ENCODE results near the gene CDKN1B. TPM values are rescaled to one million over a fixed set of nuclear protein-coding genes. Genes with fewer than 3 reads are reported as not detected.

Gene CDKN1B
- total and polyA plus RNA-seq, 2 experiments from 2014 or later, result 9.3 to 27.9 TPM

- TF ChIP-seq CREB1 (CRISPR knock-in tag; IDR thresholded peaks at IDR 0.05; ENCODE audit: low read depth), result no peak
- no peak for TF ChIP-seq STAT1 (IDR thresholded peaks at IDR 0.05; ENCODE audit: unreplicated experiment)
- no peak for TF ChIP-seq EZH2phosphoT487 (IDR thresholded peaks at IDR 0.05; ENCODE audit: unreplicated experiment)
Observed at GRCh38 chr12:12733118-12733517, 15.9 kb downstream of the CDKN1B start (continued).

DNA sequence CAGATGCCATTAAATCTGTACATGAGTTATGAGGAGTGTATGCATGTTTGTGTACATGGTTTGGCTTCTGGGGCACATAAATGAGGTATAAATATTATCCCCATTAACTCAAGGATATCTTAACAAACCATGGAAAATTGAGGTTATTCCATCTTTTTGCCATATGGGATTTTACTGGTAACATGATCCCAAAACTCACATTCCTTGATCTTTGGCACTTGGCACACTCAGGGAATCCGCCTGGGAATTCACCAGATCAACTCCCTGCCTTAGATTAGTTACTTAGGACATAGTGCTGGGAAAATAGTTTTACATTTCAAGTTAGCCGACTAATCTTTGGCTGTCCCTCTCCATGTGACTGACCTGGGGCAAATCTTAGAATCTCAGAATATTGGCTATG, 16.9 kb downstream of the CDKN1B start:
- no peak overlapping the region for H3K4me3 Mint-ChIP-seq
- no peak overlapping the region for H3K27ac Mint-ChIP-seq
- Histone ChIP-seq H3K4me1 (ENCODE audit: insufficient read depth) (no peaks in the 10 kb centered on the region), H4K20me1 (replicated peaks; ENCODE audit: insufficient read depth) (no peaks in the 10 kb centered on the region), H2AFZ (no peak overlapping the region), H3K9me2 (ENCODE audit: insufficient read depth) (no peaks in the 10 kb centered on the region), H3K4me2 (no peak overlapping the region), H3F3A (replicated peaks; ENCODE audit: low read depth) (0 out of 2 replicates have a peak, but pooled peaks cover 4% of the 10 kb centered on the region), H3K27me3 (ENCODE audit: insufficient read depth) (no peaks in the 10 kb centered on the region), H3K79me2 (replicated peaks; ENCODE audit: insufficient read depth) (no peaks in the 10 kb centered on the region), H3K36me3 (ENCODE audit: insufficient read depth) (no peaks in the 10 kb centered on the region), H3K4me3 (no peak overlapping the region), H3K27ac (ENCODE audit: low read depth) (no peak overlapping the region)
- no peaks in the 10 kb centered on the region; the same call in 2 of the 3 replicates for H3K36me3 Mint-ChIP-seq (ENCODE audit: low read depth)
- peaks cover 5% of the 10 kb centered on the region for H3K27me3 Mint-ChIP-seq (ENCODE audit: insufficient read depth, low read depth, poor library complexity)
- TF ChIP-seq ZNF114 (CRISPR knock-in tag; IDR thresholded peaks at IDR 0.05), result no peak
- no peak for TF ChIP-seq CREB1 (CRISPR knock-in tag; IDR thresholded peaks at IDR 0.05; ENCODE audit: low read depth)
- TF ChIP-seq STAT1 (IDR thresholded peaks at IDR 0.05; ENCODE audit: unreplicated experiment), result no peak
- no peak for ATAC-seq
- peaks cover 17% of the 10 kb centered on the region for H3K4me1 Mint-ChIP-seq
- no peaks in the 10 kb centered on the region for H3K9me3 Mint-ChIP-seq
- DNase-seq (ENCODE audit: low spot score), result no peak

DNA sequence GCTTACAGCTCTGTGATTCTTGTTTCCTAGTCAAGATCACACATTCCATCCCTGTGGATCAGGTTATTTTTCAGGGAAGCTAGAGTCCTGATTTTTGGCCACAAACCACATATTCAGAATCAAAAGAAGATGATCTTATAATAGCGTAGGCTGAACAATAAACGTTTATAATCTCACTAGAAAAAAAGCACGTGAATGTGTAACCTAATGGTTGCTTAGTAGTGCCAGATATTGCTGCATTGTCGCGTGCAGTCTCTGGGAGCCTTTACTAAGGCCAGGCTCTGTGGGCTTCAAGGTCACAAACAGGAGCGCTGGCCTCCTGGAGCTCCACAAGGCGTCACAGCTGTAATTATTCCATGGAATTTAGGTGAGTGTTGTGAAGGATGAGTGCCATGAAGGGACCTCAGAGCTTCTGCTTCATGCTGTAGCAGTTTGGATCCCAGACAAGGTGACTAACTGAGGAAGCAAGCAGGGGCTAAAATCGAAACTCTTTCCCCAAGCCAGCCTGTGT, 17.4 kb downstream of the CDKN1B start:
- Histone ChIP-seq H3K4me3 (no peak overlapping the region), H3K27me3 (ENCODE audit: insufficient read depth) (no peaks in the 10 kb centered on the region), H3F3A (replicated peaks; ENCODE audit: low read depth) (0 out of 2 replicates have a peak, but pooled peaks cover 4% of the 10 kb centered on the region), H2AFZ (no peak overlapping the region; the same call in 1 of the 2 replicates), H3K36me3 (ENCODE audit: insufficient read depth) (no peaks in the 10 kb centered on the region), H3K4me1 (ENCODE audit: insufficient read depth) (no peaks in the 10 kb centered on the region), H4K20me1 (replicated peaks; ENCODE audit: insufficient read depth) (no peaks in the 10 kb centered on the region), H3K27ac (ENCODE audit: low read depth) (no peak overlapping the region), H3K4me2 (no peak overlapping the region), H3K79me2 (replicated peaks; ENCODE audit: insufficient read depth) (no peaks in the 10 kb centered on the region), H3K9me2 (ENCODE audit: insufficient read depth) (no peaks in the 10 kb centered on the region)
- Mint-ChIP-seq H3K27me3 (ENCODE audit: insufficient read depth, low read depth, poor library complexity) (peaks cover 4% of the 10 kb centered on the region), H3K4me3 (no peak overlapping the region), H3K36me3 (ENCODE audit: low read depth) (no peaks in the 10 kb centered on the region; the same call in 2 of the 3 replicates), H3K4me1 (peaks cover 17% of the 10 kb centered on the region), H3K9me3 (no peaks in the 10 kb centered on the region), H3K27ac (no peak overlapping the region)
- peak; percentile 27; the same call in 2 of the 3 replicates for ATAC-seq
- TF ChIP-seq ZNF331 (CRISPR knock-in tag; IDR thresholded peaks at IDR 0.05; ENCODE audit: low read depth) (no peak), NANOG (IDR thresholded peaks at IDR 0.05; ENCODE audit: borderline replicate concordance) (no peak), STAT1 (IDR thresholded peaks at IDR 0.05; ENCODE audit: unreplicated experiment) (no peak), EZH2phosphoT487 (IDR thresholded peaks at IDR 0.05; ENCODE audit: unreplicated experiment) (no peak), EZH2 (IDR thresholded peaks at IDR 0.05; ENCODE audit: low read depth, unreplicated experiment) (no peak), CREB1 (CRISPR knock-in tag; IDR thresholded peaks at IDR 0.05; ENCODE audit: low read depth) (no peak), POLR2AphosphoS5 (IDR thresholded peaks at IDR 0.05; ENCODE audit: low read depth) (no peak), CTCF (conservative IDR thresholded peaks at IDR 0.05; ENCODE audit: low read depth in 2 of 2) (no peak), ZNF114 (CRISPR knock-in tag; IDR thresholded peaks at IDR 0.05) (no peak)
- TF ChIP-seq, protein P1, sequence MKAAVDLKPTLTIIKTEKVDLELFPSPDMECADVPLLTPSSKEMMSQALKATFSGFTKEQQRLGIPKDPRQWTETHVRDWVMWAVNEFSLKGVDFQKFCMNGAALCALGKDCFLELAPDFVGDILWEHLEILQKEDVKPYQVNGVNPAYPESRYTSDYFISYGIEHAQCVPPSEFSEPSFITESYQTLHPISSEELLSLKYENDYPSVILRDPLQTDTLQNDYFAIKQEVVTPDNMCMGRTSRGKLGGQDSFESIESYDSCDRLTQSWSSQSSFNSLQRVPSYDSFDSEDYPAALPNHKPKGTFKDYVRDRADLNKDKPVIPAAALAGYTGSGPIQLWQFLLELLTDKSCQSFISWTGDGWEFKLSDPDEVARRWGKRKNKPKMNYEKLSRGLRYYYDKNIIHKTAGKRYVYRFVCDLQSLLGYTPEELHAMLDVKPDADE (IDR thresholded peaks at IDR 0.05), result no peak
- no peak for DNase-seq (ENCODE audit: low spot score)

Data from GM23338 (cell line).